GM19397 (cell line): ENCODE data around the gene CCL13.
A peak's percentile ranks its signal among the peaks of the same experiment; 100 is the strongest.

Experiments used
- ATAC-seq: cut with Tn5 transposase; IDR thresholded peaks from one replicate; pipeline ENCODE4 v1.9.1; 2021; ENCODE audit warnings: mild to moderate bottlenecking, moderate library complexity; ENCODE audit not compliant: unreplicated experiment

CCL13 gene

GRCh38 chr17:34361478-34362061, 5.3 kb downstream of the CCL13 start:
- ATAC-seq, result no peak

- ATAC-seq, result no peak
Measured at GRCh38 chr17:34363183-34363661, 6.9 kb downstream of the CCL13 start, which contains the start of gene CCL1. Gene CCL1, minus strand, starts transcription at chr17:34363233. Its CDS starts 72 bp downstream, at chr17:34363161.

- no peak for ATAC-seq
Measured at GRCh38 chr17:34364751-34365150, 8.5 kb downstream of the CCL13 start.

- ATAC-seq, result no peak
Measured at GRCh38 chr17:34365340-34365739, 9.1 kb downstream of the CCL13 start.

- no peak for ATAC-seq
Measured at GRCh38 chr17:34366010-34366409, 9.7 kb downstream of the CCL13 start.

GRCh38 chr17:34366529-34367107, 10.3 kb downstream of the CCL13 start:
- no peak for ATAC-seq

- ATAC-seq, result no peak
Measured at GRCh38 chr17:34367486-34368195, 11.4 kb downstream of the CCL13 start.

- ATAC-seq, result no peak
Measured at GRCh38 chr17:34368196-34368945, 12.1 kb downstream of the CCL13 start.

- no peak for ATAC-seq
Measured at GRCh38 chr17:34368946-34369500, 12.7 kb downstream of the CCL13 start.

- no peak for ATAC-seq
Measured at GRCh38 chr17:34369571-34369970, 13.3 kb downstream of the CCL13 start.

- ATAC-seq, result no peak
Measured at GRCh38 chr17:34370376-34370996, 14.2 kb downstream of the CCL13 start.

GRCh38 chr17:34370997-34371395, 14.7 kb downstream of the CCL13 start:
- ATAC-seq, result no peak

GRCh38 chr17:34371405-34372100, 15.3 kb downstream of the CCL13 start:
- ATAC-seq, result no peak

- ATAC-seq, result no peak
Measured at GRCh38 chr17:34374457-34374856, 18.2 kb downstream of the CCL13 start.

- no peak for ATAC-seq
Measured at GRCh38 chr17:34375426-34375997, 19.2 kb downstream of the CCL13 start.

GRCh38 chr17:34377078-34377823, 21.0 kb downstream of the CCL13 start:
- no peak for ATAC-seq

- peak; percentile 50 for ATAC-seq
Measured at GRCh38 chr17:34378664-34379101, 22.4 kb downstream of the CCL13 start.

- no peak for ATAC-seq
Measured at GRCh38 chr17:34379868-34380267, 23.6 kb downstream of the CCL13 start.

GRCh38 chr17:34382621-34383124, 26.4 kb downstream of the CCL13 start:
- no peak for ATAC-seq
